HG02885 (cell line): ENCODE measurements around the gene OR2T35.

Source experiments
- ATAC-seq: cut with Tn5 transposase; IDR thresholded peaks from one replicate; pipeline ENCODE4 v1.9.1; 2021; ENCODE audit warnings: mild to moderate bottlenecking; ENCODE audit not compliant: unreplicated experiment, poor library complexity

The OR2T35 gene

GRCh38 chr1:248627971-248628844 is 16.9 kb downstream of the OR2T35 start:
- peak; percentile 96 for ATAC-seq

GRCh38 chr1:248625971-248626370 is 19.1 kb downstream of the OR2T35 start:
- no peak for ATAC-seq

GRCh38 chr1:248625166-248625565 is 19.9 kb downstream of the OR2T35 start:
- ATAC-seq: no peak

GRCh38 chr1:248622570-248623001 is 22.5 kb downstream of the OR2T35 start:
- peak; percentile 93 for ATAC-seq

- no peak for ATAC-seq
Measured at GRCh38 chr1:248621770-248622169, 23.3 kb downstream of the OR2T35 start.

GRCh38 chr1:248618878-248619277 is 26.2 kb downstream of the OR2T35 start:
- no peak for ATAC-seq

GRCh38 chr1:248618119-248618518 is 27.0 kb downstream of the OR2T35 start:
- no peak for ATAC-seq

- no peak for ATAC-seq
Measured at GRCh38 chr1:248613742-248614141, 31.3 kb downstream of the OR2T35 start.

GRCh38 chr1:248611883-248612414 is 33.1 kb downstream of the OR2T35 start:
- no peak for ATAC-seq

GRCh38 chr1:248610301-248610700 is 34.8 kb downstream of the OR2T35 start:
- ATAC-seq: no peak

GRCh38 chr1:248599396-248599795 is 45.7 kb downstream of the OR2T35 start:
- ATAC-seq: no peak

GRCh38 chr1:248597589-248597988 is 47.5 kb downstream of the OR2T35 start, which contains the start of gene OR2T10:
Gene OR2T10, minus strand, starts transcription at chr1:248597700. Its CDS starts 3,932 bp downstream, at chr1:248593768.
- ATAC-seq: no peak

GRCh38 chr1:248596615-248597014 is 48.5 kb downstream of the OR2T35 start:
- ATAC-seq: no peak

GRCh38 chr1:248593226-248593625 is 51.9 kb downstream of the OR2T35 start:
- no peak for ATAC-seq

GRCh38 chr1:248592655-248593054 is 52.4 kb downstream of the OR2T35 start:
- ATAC-seq: no peak

GRCh38 chr1:248590055-248590454 is 55.0 kb downstream of the OR2T35 start:
- ATAC-seq: no peak

GRCh38 chr1:248589334-248589733 is 55.7 kb downstream of the OR2T35 start:
- ATAC-seq: no peak
